GM18870 (cell line): ENCODE results near the gene HOXA4.

ENCODE experiments used
- ATAC-seq: cut with Tn5 transposase; IDR thresholded peaks from one replicate; pipeline ENCODE4 v1.9.1; 2021; ENCODE audit warnings: moderate library complexity; ENCODE audit not compliant: unreplicated experiment

HOXA4 gene

GRCh38 chr7:27133409-27134231, 3.1 kb upstream of the HOXA4 start:
- no peak for ATAC-seq

- no peak for ATAC-seq
These were observed 2.4 kb upstream of the HOXA4 start for GRCh38 chr7:27132978-27133377.

GRCh38 chr7:27132214-27132613, 1.7 kb upstream of the HOXA4 start:
- no peak for ATAC-seq

GRCh38 chr7:27131390-27131819, 848 bp upstream of the HOXA4 start:
- ATAC-seq = no peak

GRCh38 chr7:27129729-27130539, 623 bp downstream of the HOXA4 start:
- ATAC-seq = no peak

GRCh38 chr7:27128776-27129728, 1.5 kb downstream of the HOXA4 start:
- no peak for ATAC-seq

- ATAC-seq = no peak
These were observed 2.5 kb downstream of the HOXA4 start for GRCh38 chr7:27128034-27128433.

GRCh38 chr7:27126596-27127327, 3.8 kb downstream of the HOXA4 start:
- ATAC-seq = no peak

GRCh38 chr7:27125986-27126394, 4.6 kb downstream of the HOXA4 start:
- ATAC-seq = no peak

GRCh38 chr7:27124902-27125689, 5.5 kb downstream of the HOXA4 start:
- no peak for ATAC-seq

GRCh38 chr7:27124096-27124901, 6.3 kb downstream of the HOXA4 start:
- ATAC-seq = no peak

GRCh38 chr7:27123477-27124053, 7.0 kb downstream of the HOXA4 start:
- ATAC-seq = no peak

GRCh38 chr7:27123007-27123476, 7.5 kb downstream of the HOXA4 start:
- ATAC-seq = no peak

- no peak for ATAC-seq
These were observed 8.3 kb downstream of the HOXA4 start for GRCh38 chr7:27122077-27122910.

- no peak for ATAC-seq
These were observed 8.9 kb downstream of the HOXA4 start for GRCh38 chr7:27121684-27122076.

GRCh38 chr7:27119412-27119911, 11.1 kb downstream of the HOXA4 start:
- ATAC-seq = no peak

- no peak for ATAC-seq
These were observed 12.0 kb downstream of the HOXA4 start for GRCh38 chr7:27118580-27118979.
